NCI-H748 (cell line): Measurements from ENCODE around the gene IL10.
"Not testable (repeated sequence)": the region's sequence is repeated elsewhere in the genome, so short reads cannot be mapped to it uniquely, and the experiment has no call there.

Experiments used
- DNase-seq: peaks from one replicate; lab custom pipeline; 2025; ENCODE audit not compliant: unreplicated experiment; lab: John Stamatoyannopoulos, UW

The IL10 gene

DNA sequence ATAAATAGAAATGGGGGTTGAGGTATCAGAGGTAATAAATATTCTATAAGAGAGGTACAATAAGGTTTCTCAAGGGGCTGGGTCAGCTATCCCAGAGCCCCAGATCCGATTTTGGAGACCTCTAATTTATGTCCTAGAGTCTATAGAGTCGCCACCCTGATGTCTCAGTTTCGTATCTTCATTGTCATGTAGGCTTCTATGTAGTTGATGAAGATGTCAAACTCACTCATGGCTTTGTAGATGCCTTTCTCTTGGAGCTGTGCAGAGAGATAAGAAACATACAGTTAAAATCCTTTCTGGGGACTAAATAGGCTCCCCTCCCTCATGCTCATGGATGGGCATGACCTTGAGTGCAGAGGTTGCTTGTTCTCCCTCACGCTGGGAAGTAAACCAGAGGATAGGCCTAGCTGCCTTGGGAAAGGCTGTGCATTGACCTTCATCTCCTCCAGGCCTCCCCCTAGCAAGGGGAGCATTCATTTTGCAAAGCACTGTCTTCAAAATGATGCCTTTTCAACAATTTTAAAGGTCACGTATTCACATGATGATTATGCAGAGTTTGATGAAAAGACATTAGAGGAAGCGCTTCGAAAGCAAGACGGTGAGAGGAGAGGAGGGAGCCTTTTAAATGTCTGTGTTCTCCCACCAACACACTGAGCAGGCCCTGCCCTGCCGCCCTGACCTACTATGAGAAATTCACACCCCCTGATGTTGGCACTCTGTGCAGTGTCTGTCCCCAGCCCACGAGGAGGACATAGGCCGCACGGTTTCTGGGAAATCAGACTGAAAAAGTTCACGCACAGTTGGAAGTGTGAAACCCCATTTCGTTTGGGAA, 3.6 kb downstream of the IL10 start:
- DNase-seq: no peak

DNA sequence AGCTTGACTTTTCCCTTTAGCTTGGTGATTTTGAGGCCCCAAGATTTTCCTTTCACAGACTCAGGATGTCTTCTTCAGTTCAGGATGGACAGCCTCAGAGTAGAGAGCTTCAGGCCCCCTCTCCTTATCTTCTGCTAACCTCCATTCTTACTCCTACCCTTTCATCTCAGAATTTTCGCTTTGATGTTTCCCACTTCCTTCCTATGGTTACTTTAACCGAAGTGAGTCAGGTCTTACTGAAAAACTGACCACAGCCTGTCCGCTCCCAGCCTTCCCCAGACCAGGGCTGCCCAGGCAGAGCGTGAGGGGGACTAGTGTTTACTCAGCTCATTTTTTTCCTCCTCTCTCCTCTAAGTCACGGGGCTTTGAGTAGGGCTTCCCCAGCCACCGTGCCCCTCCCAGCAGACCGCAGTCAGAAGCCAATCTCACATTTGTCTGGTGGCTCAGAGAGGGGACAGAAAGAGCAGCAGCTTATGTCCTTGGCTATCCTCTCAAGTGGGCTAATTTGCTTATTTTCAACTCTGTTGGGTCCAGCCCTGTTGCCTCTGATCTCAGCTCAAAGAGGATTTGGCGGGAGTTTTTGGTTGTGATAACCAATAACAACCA, 5.9 kb downstream of the IL10 start:
- DNase-seq: no peak

DNA sequence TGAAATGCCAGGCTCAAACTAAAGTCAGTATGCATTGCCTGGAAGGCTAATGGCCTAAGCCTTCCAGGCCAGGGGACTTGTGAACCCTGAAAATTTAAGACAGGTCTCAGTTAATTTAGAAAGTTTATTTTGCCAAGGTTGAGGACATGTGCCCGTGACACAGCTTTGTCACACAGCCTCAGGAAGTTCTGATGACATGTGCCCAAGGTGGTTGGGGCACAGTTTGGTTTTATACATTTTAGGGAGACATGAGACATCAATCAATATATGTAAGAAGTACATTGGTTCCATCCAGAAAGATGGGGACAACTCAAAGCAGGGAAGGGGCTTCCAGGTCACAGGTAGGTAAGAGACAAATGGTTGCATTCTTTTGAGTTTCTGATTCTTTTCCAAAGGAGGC, 6.5 kb downstream of the IL10 start:
- not testable (repeated sequence) for DNase-seq

- DNase-seq: not testable (repeated sequence)
Measured at GRCh38 chr1:206762741-206763364, 9.4 kb downstream of the IL10 start.

DNA sequence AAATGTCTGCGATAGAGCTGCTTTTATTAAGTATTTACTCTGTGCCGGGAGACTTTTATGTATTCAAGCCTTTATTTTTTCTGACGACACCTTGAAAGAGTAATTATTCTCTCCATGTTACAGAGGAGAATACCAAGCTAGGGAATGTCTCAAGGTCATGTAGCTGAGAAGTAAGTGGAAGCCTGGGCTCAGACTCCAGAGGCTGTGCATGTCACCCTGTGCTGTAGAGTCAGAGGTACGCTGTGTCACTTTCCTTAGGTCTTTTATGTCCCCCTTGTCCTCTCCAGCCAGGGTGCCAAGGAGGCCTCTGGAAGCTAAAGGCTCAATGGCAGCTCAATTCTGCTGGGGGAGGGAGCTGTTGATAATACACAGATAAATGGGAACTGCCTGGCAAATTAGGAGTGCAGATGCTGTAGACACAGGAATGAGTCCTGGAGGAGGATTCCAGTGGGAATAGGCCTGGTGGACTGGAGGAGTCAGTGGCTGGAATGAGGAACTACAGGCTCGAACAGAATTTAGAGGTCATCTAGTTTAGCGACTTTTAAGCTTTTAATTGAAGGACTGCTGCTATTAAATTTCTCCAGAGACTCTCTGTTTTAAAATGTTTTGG, 11.0 kb downstream of the IL10 start:
- DNase-seq: no peak

- no peak for DNase-seq
Measured at GRCh38 chr1:206760590-206760989, 11.7 kb downstream of the IL10 start.

DNA sequence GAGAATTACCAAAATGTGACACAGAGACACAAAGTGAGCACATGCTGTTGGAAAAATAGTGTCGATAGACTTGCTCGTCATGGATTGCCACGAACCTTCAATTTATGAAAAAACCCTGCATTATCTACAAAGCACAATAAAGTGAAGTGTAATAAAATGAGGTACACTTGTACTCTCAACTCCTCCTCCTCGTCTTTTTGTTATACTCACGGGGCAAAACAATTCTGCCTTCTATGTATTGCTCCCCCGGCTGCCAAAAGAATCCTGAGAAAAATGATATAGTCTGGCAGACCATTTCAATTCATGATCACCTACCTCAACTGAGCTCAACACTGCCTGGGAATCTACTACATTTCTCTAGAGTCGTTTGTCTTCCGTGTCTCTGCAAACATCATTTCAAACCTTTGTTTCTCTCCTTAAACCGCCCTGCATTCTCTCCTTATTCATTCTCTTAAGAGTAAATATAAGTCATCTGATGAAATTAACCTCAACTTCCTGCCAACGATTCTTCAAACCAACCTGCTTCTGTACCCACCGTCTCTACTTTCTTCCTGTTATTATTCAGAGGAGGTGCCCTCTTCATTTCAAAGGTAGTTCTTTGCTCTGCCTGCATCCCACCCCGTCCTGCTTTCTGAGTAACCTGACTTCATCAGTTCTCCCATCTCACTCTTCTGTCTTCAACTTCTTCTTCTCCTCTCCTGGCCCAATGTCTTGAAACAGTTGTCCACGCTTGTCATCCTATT, 14.6 kb downstream of the IL10 start:
- no peak for DNase-seq

DNA sequence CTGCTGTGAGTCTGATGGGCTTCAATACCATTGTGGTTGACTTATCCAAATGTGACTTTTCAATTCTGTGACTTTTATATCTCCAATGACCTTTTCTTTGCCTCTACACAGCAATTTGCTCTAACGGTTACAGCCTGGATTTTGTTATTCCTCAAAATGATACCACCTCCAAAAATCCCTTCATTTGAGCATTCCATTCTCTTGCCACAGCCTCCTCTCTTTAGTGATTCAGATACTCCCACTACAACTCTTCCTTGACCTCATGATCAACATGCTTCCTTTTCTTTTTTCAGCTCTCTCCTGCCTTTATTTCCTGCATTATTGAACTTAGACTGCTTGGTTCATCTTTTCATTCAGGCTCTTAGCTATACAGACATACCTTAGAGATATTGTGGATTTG, 18.3 kb downstream of the IL10 start:
- no peak for DNase-seq

GRCh38 chr1:206753141-206753540, 19.2 kb downstream of the IL10 start:
- no peak for DNase-seq

DNA sequence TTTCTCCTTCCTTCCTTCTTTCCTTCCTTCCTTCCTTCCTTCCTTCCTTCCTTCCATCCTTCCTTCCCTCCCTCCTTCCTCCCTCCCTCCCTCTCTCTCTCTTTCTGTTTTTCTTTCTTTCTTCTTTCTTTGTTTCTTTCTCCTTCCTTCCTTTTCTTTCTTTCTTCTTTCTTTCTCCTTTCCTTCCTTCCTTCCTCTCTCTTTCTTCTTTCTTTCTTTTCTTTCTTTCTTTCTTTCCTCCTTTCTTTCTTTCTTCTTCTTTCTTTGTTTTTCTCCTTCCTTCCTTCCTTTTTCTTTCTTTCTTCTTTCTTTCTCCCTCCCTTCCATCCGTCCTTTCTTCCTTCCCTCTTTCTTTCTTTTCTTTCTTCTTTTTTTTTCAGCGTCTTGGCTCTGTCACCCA, 19.8 kb downstream of the IL10 start:
- no peak for DNase-seq

GRCh38 chr1:206751891-206752290, 20.4 kb downstream of the IL10 start:
- no peak for DNase-seq

DNA sequence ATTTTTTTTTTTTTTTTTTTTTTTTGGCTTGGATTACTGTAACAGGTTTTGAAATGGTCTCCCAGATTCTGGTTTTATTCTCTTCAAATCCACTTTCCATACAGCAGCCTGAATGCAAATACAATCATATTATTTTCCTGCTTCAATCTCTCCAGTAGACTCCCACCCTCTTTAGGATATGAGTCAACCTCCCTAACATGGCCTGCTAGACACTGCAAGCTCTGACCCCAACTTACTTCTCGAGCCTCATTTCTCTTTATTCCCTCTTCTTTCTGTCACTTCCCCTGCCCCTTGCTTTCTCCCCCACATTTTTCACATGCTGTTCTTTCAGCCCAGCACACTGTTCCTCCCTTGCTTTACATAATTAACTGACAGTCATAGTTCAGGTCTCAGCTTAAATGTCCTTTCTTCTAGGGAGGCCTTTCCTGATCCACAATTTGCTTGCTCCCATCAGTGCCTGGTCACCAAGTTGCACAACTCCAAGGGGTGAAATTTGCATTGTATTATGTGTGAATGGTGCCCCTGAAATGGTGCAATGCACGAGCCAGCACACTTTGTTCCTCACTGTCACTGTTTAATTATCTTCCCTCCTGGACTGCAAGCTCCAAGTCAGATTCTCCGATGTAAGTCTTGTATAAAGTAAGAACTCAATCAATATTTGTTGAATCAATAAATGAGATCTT, 23.8 kb downstream of the IL10 start:
- no peak for DNase-seq

- no peak for DNase-seq
Measured at GRCh38 chr1:206745301-206745700, 27.0 kb downstream of the IL10 start.

GRCh38 chr1:206744683-206745082, 27.6 kb downstream of the IL10 start:
- DNase-seq: no peak

GRCh38 chr1:206742719-206743383, 29.4 kb downstream of the IL10 start:
- no peak for DNase-seq

GRCh38 chr1:206741142-206741701, 31.1 kb downstream of the IL10 start:
- DNase-seq: no peak

GRCh38 chr1:206739411-206740076, 32.8 kb downstream of the IL10 start:
- no peak for DNase-seq

DNA sequence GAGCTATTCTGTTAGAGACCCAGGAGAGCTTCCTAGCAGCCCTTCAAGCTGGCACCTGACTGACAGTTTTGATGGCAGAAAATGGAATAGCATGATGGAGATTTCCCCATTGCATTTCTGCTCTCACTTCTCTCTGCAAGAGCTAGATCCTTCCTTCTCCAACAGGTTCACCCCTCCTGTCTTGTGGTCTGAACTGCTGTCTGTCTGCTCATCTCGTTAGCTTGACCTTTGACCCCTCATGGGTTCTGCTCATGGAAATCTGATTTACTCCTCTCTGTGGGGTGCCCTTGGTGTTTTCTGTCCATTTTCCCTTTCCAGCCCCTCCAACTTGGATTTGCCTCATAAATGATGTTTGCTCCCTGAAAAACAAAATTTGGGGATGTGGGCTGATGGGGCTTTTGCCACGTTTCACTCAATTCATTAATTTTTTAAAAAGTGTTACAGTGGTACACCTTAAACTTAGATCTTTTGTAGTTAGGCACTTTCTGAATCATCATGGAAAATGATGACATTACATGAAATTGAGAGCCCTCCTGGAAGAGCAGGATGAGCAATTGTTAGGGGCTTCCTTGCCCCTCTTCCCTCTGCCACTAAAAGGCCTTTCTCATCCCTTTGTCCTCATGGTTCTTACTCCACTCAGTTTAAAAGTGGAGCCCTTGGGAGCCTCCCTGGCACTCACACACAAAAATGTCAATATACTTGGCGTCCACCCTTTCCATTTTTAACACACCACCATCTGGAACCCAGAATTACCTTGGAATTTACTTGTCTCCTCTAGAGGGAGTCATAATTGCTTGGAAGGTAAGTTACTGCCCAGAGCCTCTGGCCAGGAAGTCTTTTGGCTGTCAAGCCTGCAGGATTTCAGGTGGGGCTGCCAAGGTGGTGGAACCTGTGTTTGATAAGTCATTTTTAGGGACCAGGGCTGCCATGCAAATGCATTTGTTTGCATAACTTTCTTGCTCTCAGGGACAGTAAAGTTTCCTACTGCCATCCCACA, 33.6 kb downstream of the IL10 start:
- DNase-seq: peak; percentile 6
